AG10803 (cell line): ENCODE results near the gene DIP2C.
"Not testable (repeated sequence)": the region's sequence is repeated elsewhere in the genome, so short reads cannot be mapped to it uniquely, and the experiment has no call there.

Experiments used
- DNase-seq: peaks from one replicate; pipeline ENCODE4 v3.0.0; 2010; ENCODE audit warnings: low read depth
- H3K4me3 ChIP-seq: 2 replicates; pipeline ENCODE4 v1.5.1; 2011; ENCODE audit warnings: mild to moderate bottlenecking, low read length, control low read depth
- CTCF ChIP-seq: conservative IDR thresholded peaks from 2 replicates; pipeline ENCODE4 v1.5.1; 2011; ENCODE audit warnings: mild to moderate bottlenecking, low read length, control low read depth, inconsistent platforms

DIP2C gene

GRCh38 chr10:533611-534010, 155.9 kb downstream of the DIP2C start:
- DNase-seq, result no peak
- TF ChIP-seq CTCF, result no peak
- no peak overlapping the region for H3K4me3 ChIP-seq

GRCh38 chr10:533186-533585, 156.3 kb downstream of the DIP2C start:
- no peak for DNase-seq
- H3K4me3 ChIP-seq, result no peak overlapping the region
- TF ChIP-seq CTCF, result no peak

- not testable (repeated sequence) for DNase-seq, H3K4me3 ChIP-seq
These were observed 157.1 kb downstream of the DIP2C start for GRCh38 chr10:532331-532730.

- no peak for TF ChIP-seq CTCF
- no peak for DNase-seq
- H3K4me3 ChIP-seq, result no peak overlapping the region
These were observed 157.9 kb downstream of the DIP2C start for GRCh38 chr10:531541-531940.

GRCh38 chr10:530717-531116, 158.8 kb downstream of the DIP2C start:
- no peak for TF ChIP-seq CTCF
- no peak overlapping the region for H3K4me3 ChIP-seq
- DNase-seq, result no peak

- DNase-seq, result no peak
- no peak for TF ChIP-seq CTCF
- no peak overlapping the region for H3K4me3 ChIP-seq
These were observed 159.8 kb downstream of the DIP2C start for GRCh38 chr10:529468-530230.

- no peak overlapping the region for H3K4me3 ChIP-seq
- DNase-seq, result no peak
- no peak for TF ChIP-seq CTCF
These were observed 161.0 kb downstream of the DIP2C start for GRCh38 chr10:528173-529165.
